HepG2 (cell line): Measurements from ENCODE around the gene EPPIN. TPM values are rescaled to one million over a fixed set of nuclear protein-coding genes. Genes with fewer than 3 reads are reported as not detected.

ENCODE experiments used
- ATAC-seq: fragments of 200-7000 bp; cut with Tn5 transposase; 3 replicates; pipeline ENCODE4 v1.9.1; 2020; ENCODE audit warnings: mild to moderate bottlenecking, moderate library complexity
- BruUV-seq: library from RNA; stranded (reverse); fragments of 400-500 nt; replicated peaks from 2 replicates; lab custom pipeline; 2021; lab: Mats Ljungman, UMichigan
- CTCF ChIA-PET: fragments of 300-600 bp; formaldehyde crosslinking; extraction: SDS; loops from one replicate; lab custom pipeline; 2021; ENCODE audit warnings: low total read pairs, inconsistent platforms, low intra/inter-chr PET ratio; lab: Yijun Ruan, JAX
- POLR2A ChIA-PET: fragments of 350-600 bp; sonication (Branson Sonifier 250); formaldehyde crosslinking; loops from one replicate; lab custom pipeline; 2020; ENCODE audit warnings: antibody characterized with exemption, inconsistent platforms; lab: Yijun Ruan, JAX
- DNase-seq: peaks from one replicate; pipeline ENCODE4 v3.0.0-alpha.2; 2015; ENCODE audit warnings: low spot score
- FAIRE-seq: peaks from 3 replicates; lab custom pipeline; 2011; peaks lifted over from hg19 to GRCh38; lab: Jason Lieb, UNC
- H2AFZ ChIP-seq: one replicate; pipeline ENCODE4 v1.6.1; 2011; ENCODE audit warnings: low read length, inconsistent platforms
- H3K27ac ChIP-seq: fragments of 300-600 bp; 3 replicates; pipeline ENCODE4 v1.8.0; 2011; ENCODE audit warnings: mixed run types, mild to moderate bottlenecking, mixed read lengths, low read length, inconsistent platforms; ENCODE audit not compliant: insufficient read depth; ENCODE audit errors: extremely low read length
- H3K27me3 ChIP-seq, 2 experiments: fragments of 200-600 bp in 1 of 2; 2 replicates in 1 of 2; 3 replicates in 1 of 2; pipeline versions ENCODE4 v1.6.0 to v1.8.0; 2011; ENCODE audit warnings: low read length in 2 of 2, mild to moderate bottlenecking in 2 of 2, moderate library complexity in 2 of 2, inconsistent platforms in 1 of 2; ENCODE audit not compliant: insufficient read depth in 2 of 2, control insufficient read depth in 1 of 2
- H3K36me3 ChIP-seq, 2 experiments: fragments of 200-600 bp in 1 of 2; replicated peaks in 1 of 2; 2 replicates in 1 of 2; 3 replicates in 1 of 2; pipeline versions ENCODE4 v1.5.1 to v1.8.0; 2011; ENCODE audit warnings: low read length in 2 of 2, inconsistent platforms in 1 of 2; ENCODE audit not compliant: insufficient read depth in 2 of 2, control insufficient read depth in 1 of 2
- H3K4me1 ChIP-seq: 2 replicates; pipeline ENCODE4 v1.5.1; 2012; ENCODE audit warnings: low read length, inconsistent platforms; ENCODE audit not compliant: insufficient read depth
- H3K4me2 ChIP-seq: 2 replicates; pipeline ENCODE4 v1.6.0; 2011; ENCODE audit warnings: low read depth, low read length, inconsistent platforms
- H3K4me3 ChIP-seq, 3 experiments: fragments of 200-600 bp in 1 of 3; sonication (generic), shearing (Covaris generic) in 1 of 3; replicated peaks in 1 of 3; 2 replicates each; pipeline ENCODE4 v1.5.1; 2011 to 2016; ENCODE audit warnings: low read length in 3 of 3, inconsistent platforms in 2 of 3, low read depth in 2 of 3, mild to moderate bottlenecking in 2 of 3, control low read depth in 1 of 3, mixed read lengths in 1 of 3; ENCODE audit not compliant: insufficient read depth in 1 of 3
- H3K79me2 ChIP-seq: one replicate; pipeline ENCODE4 v1.6.1; 2011; ENCODE audit warnings: low read length, inconsistent platforms; ENCODE audit not compliant: insufficient read depth
- H3K9ac ChIP-seq: 2 replicates; pipeline ENCODE4 v1.6.0; 2011; ENCODE audit warnings: mild to moderate bottlenecking, low read depth, low read length, inconsistent platforms; ENCODE audit not compliant: insufficient read depth
- H3K9me3 ChIP-seq: 2 replicates; pipeline ENCODE4 v1.5.1; 2012; ENCODE audit warnings: mild to moderate bottlenecking, low read length
- H4K20me1 ChIP-seq: 2 replicates; pipeline ENCODE4 v1.6.0; 2011; ENCODE audit warnings: inconsistent platforms, mild to moderate bottlenecking, low read length, moderate library complexity; ENCODE audit not compliant: insufficient read depth
- AHR ChIP-seq: IDR thresholded peaks from 2 replicates; pipeline ENCODE4 v1.6.1; 2018; ENCODE audit warnings: missing genetic modification reagents, missing compliant biosample characterization
- ATF7 ChIP-seq, 2 experiments: fragments of 450-650 bp in 1 of 2; sonication (generic) in 1 of 2; formaldehyde crosslinking in 1 of 2; IDR thresholded peaks; 2 replicates each; pipeline versions ENCODE4 v1.4.0 to v1.6.1; 2016 to 2020; ENCODE audit warnings: antibody characterized with exemption in 1 of 2, mild to moderate bottlenecking in 1 of 2, missing genetic modification reagents in 1 of 2
- BRD4 ChIP-seq: sonication (generic); formaldehyde crosslinking; IDR thresholded peaks from 2 replicates; pipeline ENCODE4 v1.4.0; 2020; ENCODE audit warnings: missing genetic modification reagents
- CREB1 ChIP-seq, 2 experiments: fragments of 450-650 bp in 1 of 2; IDR thresholded peaks; 2 replicates each; pipeline ENCODE4 v1.6.1; 2016 to 2017; ENCODE audit warnings: control low read depth in 1 of 2, mild to moderate bottlenecking in 1 of 2, missing compliant biosample characterization in 1 of 2, missing genetic modification characterization in 1 of 2
- HNF4A ChIP-seq: sonication (generic); formaldehyde crosslinking; IDR thresholded peaks from 2 replicates; pipeline ENCODE4 v1.4.0; 2020; ENCODE audit warnings: missing genetic modification reagents
- JUN ChIP-seq: sonication (generic); formaldehyde crosslinking; IDR thresholded peaks from 2 replicates; pipeline ENCODE4 v1.4.0; 2020; ENCODE audit warnings: mild to moderate bottlenecking, missing genetic modification reagents
- NFYB ChIP-seq: sonication (generic); formaldehyde crosslinking; IDR thresholded peaks from 2 replicates; pipeline ENCODE4 v1.4.0; 2020; ENCODE audit warnings: missing genetic modification reagents
- NFYC ChIP-seq: IDR thresholded peaks from 2 replicates; pipeline ENCODE4 v1.6.1; 2016; ENCODE audit warnings: missing genetic modification reagents, missing compliant biosample characterization
- NR2C2 ChIP-seq: sonication (generic); formaldehyde crosslinking; IDR thresholded peaks from 2 replicates; pipeline ENCODE4 v1.4.0; 2020; ENCODE audit warnings: missing genetic modification reagents, mild to moderate bottlenecking, moderate library complexity, borderline replicate concordance
- POGZ ChIP-seq: sonication (generic); formaldehyde crosslinking; IDR thresholded peaks from 2 replicates; pipeline ENCODE4 v1.4.0; 2020; ENCODE audit warnings: mild to moderate bottlenecking, missing genetic modification reagents
- PRMT3 ChIP-seq: sonication (generic); formaldehyde crosslinking; IDR thresholded peaks from 2 replicates; pipeline ENCODE4 v1.8.1; 2022; ENCODE audit warnings: low read depth, mild to moderate bottlenecking, moderate library complexity, missing genetic modification reagents, borderline replicate concordance
- XBP1 ChIP-seq: sonication (generic); formaldehyde crosslinking; IDR thresholded peaks from 2 replicates; pipeline ENCODE4 v1.5.0; 2020; ENCODE audit warnings: missing genetic modification reagents
- ZBTB43 ChIP-seq: sonication (generic); formaldehyde crosslinking; conservative IDR thresholded peaks from 2 replicates; pipeline ENCODE4 v1.4.0; 2020; ENCODE audit warnings: missing genetic modification reagents
- ZNF30 ChIP-seq: sonication (generic); formaldehyde crosslinking; IDR thresholded peaks from 2 replicates; pipeline ENCODE4 v1.5.0; 2020; ENCODE audit warnings: mild to moderate bottlenecking, missing genetic modification reagents
- ZNF354B ChIP-seq: sonication (generic); formaldehyde crosslinking; IDR thresholded peaks from 2 replicates; pipeline ENCODE4 v1.8.0; 2022; ENCODE audit warnings: mild to moderate bottlenecking, missing genetic modification reagents
- WGBS: methylation state at CpG from one replicate; pipeline ENCODE4 v1.1.6; 2017; ENCODE audit warnings: low lambda C conversion rate; 5-methylcytosine and 5-hydroxymethylcytosine counted together
- in situ Hi-C: cut with HindIII; loops from 2 replicates; pipeline ENCODE4 v1.10.0; 2017; ENCODE audit warnings: low pct_unique_long_range_greater_than_20kb; ENCODE audit not compliant: extremely low pct_ligation_motif_present
- intact Hi-C: fragments of 100-400 bp; cut with micrococcal nuclease; formaldehyde crosslinking; loops from one replicate; pipeline ENCODE4 v1.10.0; 2022; ENCODE audit not compliant: unreplicated experiment
- polyA plus RNA-seq, 8 experiments: library from polyadenylated mRNA; depleted of rRNA in 3 of 8; stranded (reverse) in 7 of 8; unstranded in 1 of 8; fragments of >200 nt; fragmentation: Illumina TruSeq in 4 of 8; extraction: Trizol in 4 of 8; gene quantifications; 2 replicates each; pipeline versions ENCODE4 v1.2.1 to v1.2.3, GENCODE V29; 2011 to 2016; ENCODE audit warnings: low read depth in 4 of 8, missing spikeins in 1 of 8, mixed read lengths in 1 of 8; ENCODE audit not compliant: insufficient read depth in 1 of 8
- total RNA-seq, 5 experiments: library from RNA; depleted of rRNA; stranded (reverse); fragments of >200 nt; fragmentation: Illumina TruSeq; extraction: Trizol; gene quantifications; 2 replicates each; pipeline ENCODE4 v1.2.3, GENCODE V29; 2016; ENCODE audit warnings: low read depth in 1 of 5
- TF ChIP-seq, protein P1 (sequence below), 2 experiments: fragments of 450-650 bp in 1 of 2; sonication (generic) in 1 of 2; formaldehyde crosslinking; IDR thresholded peaks; 2 replicates each; pipeline versions ENCODE4 v1.5.0 to v1.8.0; 2020 to 2022; ENCODE audit warnings: mild to moderate bottlenecking in 1 of 2, missing genetic modification reagents in 1 of 2

Gene EPPIN
- total and polyA plus RNA-seq, 2 of the 13 experiments (the other 11 are each of a cell fraction or from before 2014, with no cell fraction given): not detected

- peak; percentile 17 for DNase-seq
- WGBS: 2% methylated on average over 2 of the region's 2 CpGs
Measured at GRCh38 chr20:45506398-45506797, 40.8 kb downstream of the EPPIN start.

GRCh38 chr20:45503403-45503802 lies 43.8 kb downstream of the EPPIN start:
- TF ChIP-seq PRMT3 (CRISPR knock-in tag) (no peak), ZBTB43 (CRISPR knock-in tag) (no peak), AHR (no peak), ZNF30 (no peak), BRD4 (CRISPR knock-in tag) (no peak), XBP1 (no peak), ATF7 (IDR thresholded peaks at IDR 0.05) (peak; percentile 67), ATF7 (CRISPR knock-in tag; IDR thresholded peaks at IDR 0.05) (no peak), CREB1 (IDR thresholded peaks at IDR 0.05) (peak; percentile 85), CREB1 (CRISPR knock-in tag; IDR thresholded peaks at IDR 0.05) (no peak)
- Histone ChIP-seq H3K27ac (no peak overlapping the region), H3K27me3 (0 out of 5 replicates have a peak, but pooled peaks cover 0 to 13% of the 10 kb centered on the region in 2 experiments), H3K4me1 (peaks cover 10% of the 10 kb centered on the region; the same call in 1 of the 2 replicates), H4K20me1 (no peaks in the 10 kb centered on the region), H3K4me2 (no peak overlapping the region), H3K9me3 (no peaks in the 10 kb centered on the region), H3K79me2 (no peaks in the 10 kb centered on the region), H2AFZ (no peak overlapping the region), H3K36me3 (no peaks in the 10 kb centered on the region), H3K4me3 (no peak overlapping the region), H3K9ac (no peak overlapping the region)
- intact Hi-C loops: no loop called here
- FAIRE-seq: no peak
- in situ Hi-C loops: no loop called here
- DNase-seq: no peak
- BruUV-seq: no TSS peak
- 3% methylated on average over 2 of the region's 2 CpGs for WGBS
- ATAC-seq: no peak
- POLR2A ChIA-PET: interaction anchor here (1.0 kb wide), 1 partner anchor 25 kb away, joined by 4 read pairs; no protein-coding TSS in a partner anchor
- CTCF ChIA-PET: no interaction called here

More at GRCh38 chr20:45506398-45506797, 40.8 kb downstream of the EPPIN start:
- intact Hi-C loops (no loop called here), in situ Hi-C loops (no loop called here)
- H3K4me2 ChIP-seq: no peak overlapping the region
- no peaks in the 10 kb centered on the region for H4K20me1 ChIP-seq
- TF ChIP-seq, protein P1, sequence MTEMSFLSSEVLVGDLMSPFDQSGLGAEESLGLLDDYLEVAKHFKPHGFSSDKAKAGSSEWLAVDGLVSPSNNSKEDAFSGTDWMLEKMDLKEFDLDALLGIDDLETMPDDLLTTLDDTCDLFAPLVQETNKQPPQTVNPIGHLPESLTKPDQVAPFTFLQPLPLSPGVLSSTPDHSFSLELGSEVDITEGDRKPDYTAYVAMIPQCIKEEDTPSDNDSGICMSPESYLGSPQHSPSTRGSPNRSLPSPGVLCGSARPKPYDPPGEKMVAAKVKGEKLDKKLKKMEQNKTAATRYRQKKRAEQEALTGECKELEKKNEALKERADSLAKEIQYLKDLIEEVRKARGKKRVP (CRISPR knock-in tag; IDR thresholded peaks at IDR 0.05): 0 out of 4 replicates have a peak, but pooled peaks of 1 of the 2 experiments have one; percentile 26
- TF ChIP-seq NFYB (CRISPR knock-in tag) (peak; percentile 61), HNF4A (CRISPR knock-in tag) (0 out of 2 replicates have a peak, but pooled peaks have one; percentile 38), NFYC (CRISPR knock-in tag) (peak; percentile 41; the same call in 1 of the 2 replicates), NR2C2 (CRISPR knock-in tag) (peak; percentile 62; the same call in 1 of the 2 replicates), POGZ (CRISPR knock-in tag) (no peak), JUN (CRISPR knock-in tag) (no peak), ZNF354B (CRISPR knock-in tag) (no peak)
- no peak overlapping the region for H3K4me3 ChIP-seq
- FAIRE-seq: no peak
- peaks cover 0 to 19% of the 10 kb centered on the region in 2 experiments; a peak in 2 of 5 replicates for H3K27me3 ChIP-seq
- no TSS peak for BruUV-seq
- H3K9ac ChIP-seq: no peak overlapping the region
- ChIA-PET CTCF (no interaction called here), POLR2A (no interaction called here)
- no peaks in the 10 kb centered on the region for H3K9me3 ChIP-seq
- H3K4me1 ChIP-seq: peaks cover 6% of the 10 kb centered on the region; the same call in 1 of the 2 replicates
- no peak overlapping the region for H3K27ac ChIP-seq
- no peak overlapping the region for H2AFZ ChIP-seq
- no peaks in the 10 kb centered on the region for H3K36me3 ChIP-seq
- no peaks in the 10 kb centered on the region for H3K79me2 ChIP-seq
- no peak for ATAC-seq
